Measurements from ENCODE around the gene SLC9C2.

The SLC9C2 gene

GRCh38 chr1:173553312-173553711, 49.6 kb downstream of the SLC9C2 start:
- no peak overlapping the region for H2AFZ ChIP-seq (ENCODE audit: low read depth, low read length, severe bottlenecking)
- no peaks in the 10 kb centered on the region for H3K9me2 ChIP-seq (replicated peaks; ENCODE audit: insufficient read depth, low read length)
- no peaks in the 10 kb centered on the region for H3F3A ChIP-seq (ENCODE audit: insufficient read depth)
- no peaks in the 10 kb centered on the region for H3K9me3 ChIP-seq (ENCODE audit: insufficient read depth, low read length)
- no peak overlapping the region for H3K4me3 ChIP-seq (ENCODE audit: insufficient read depth, low read length, poor library complexity, severe bottlenecking)
- H3K36me3 ChIP-seq (ENCODE audit: low read length), result no peaks in the 10 kb centered on the region
- no peaks in the 10 kb centered on the region for H3K79me2 ChIP-seq (ENCODE audit: insufficient read depth, low read length)
- TF ChIP-seq CTCF (IDR thresholded peaks at IDR 0.05; ENCODE audit: insufficient read depth, low read length, poor library complexity, severe bottlenecking), result no peak
- TF ChIP-seq EZH2phosphoT487 (conservative IDR thresholded peaks at IDR 0.05; ENCODE audit: low read length), result no peak
- H4K20me1 ChIP-seq (ENCODE audit: low read depth, low read length), result no peaks in the 10 kb centered on the region
- H3K27ac ChIP-seq (ENCODE audit: low read depth, low read length), result no peak overlapping the region
- no peaks in the 10 kb centered on the region for H3K27me3 ChIP-seq (ENCODE audit: low read length)
- no peak overlapping the region for H3K4me2 ChIP-seq (ENCODE audit: low read depth, low read length, poor library complexity, severe bottlenecking)
- no peak overlapping the region for H3K9ac ChIP-seq (ENCODE audit: low read length)

DNA sequence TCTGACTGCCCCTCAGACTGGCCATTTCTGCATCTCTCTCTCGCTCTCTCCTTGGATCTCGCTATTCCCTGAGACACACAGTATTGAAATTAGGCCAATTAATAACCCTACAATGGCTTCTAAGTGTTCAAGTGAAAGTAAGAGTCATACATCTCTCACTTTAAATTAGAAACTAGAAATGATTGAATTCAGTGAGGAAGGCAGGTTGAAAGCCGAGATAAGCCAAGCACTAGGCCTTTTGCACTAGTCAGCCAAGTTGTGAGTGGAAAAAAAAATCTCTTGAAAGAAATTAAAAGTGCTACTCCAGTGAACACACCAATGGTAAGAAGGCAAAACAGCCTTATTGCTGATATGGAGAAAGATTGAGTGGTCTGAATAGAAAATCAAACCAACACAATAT, 51.2 kb downstream of the SLC9C2 start:
- Histone ChIP-seq H3K9ac (ENCODE audit: low read length) (no peak overlapping the region), H3K27me3 (ENCODE audit: low read length) (no peaks in the 10 kb centered on the region), H4K20me1 (ENCODE audit: low read depth, low read length) (no peaks in the 10 kb centered on the region), H2AFZ (ENCODE audit: low read depth, low read length, severe bottlenecking) (no peak overlapping the region), H3K9me3 (ENCODE audit: insufficient read depth, low read length) (no peaks in the 10 kb centered on the region), H3K27ac (ENCODE audit: low read depth, low read length) (no peak overlapping the region), H3K4me3 (ENCODE audit: insufficient read depth, low read length, poor library complexity, severe bottlenecking) (no peak overlapping the region), H3K9me2 (replicated peaks; ENCODE audit: insufficient read depth, low read length) (no peaks in the 10 kb centered on the region), H3F3A (ENCODE audit: insufficient read depth) (no peaks in the 10 kb centered on the region), H3K4me2 (ENCODE audit: low read depth, low read length, poor library complexity, severe bottlenecking) (no peak overlapping the region), H3K79me2 (ENCODE audit: insufficient read depth, low read length) (no peaks in the 10 kb centered on the region), H3K36me3 (ENCODE audit: low read length) (no peaks in the 10 kb centered on the region)
- no peak for TF ChIP-seq CTCF (IDR thresholded peaks at IDR 0.05; ENCODE audit: insufficient read depth, low read length, poor library complexity, severe bottlenecking)

DNA sequence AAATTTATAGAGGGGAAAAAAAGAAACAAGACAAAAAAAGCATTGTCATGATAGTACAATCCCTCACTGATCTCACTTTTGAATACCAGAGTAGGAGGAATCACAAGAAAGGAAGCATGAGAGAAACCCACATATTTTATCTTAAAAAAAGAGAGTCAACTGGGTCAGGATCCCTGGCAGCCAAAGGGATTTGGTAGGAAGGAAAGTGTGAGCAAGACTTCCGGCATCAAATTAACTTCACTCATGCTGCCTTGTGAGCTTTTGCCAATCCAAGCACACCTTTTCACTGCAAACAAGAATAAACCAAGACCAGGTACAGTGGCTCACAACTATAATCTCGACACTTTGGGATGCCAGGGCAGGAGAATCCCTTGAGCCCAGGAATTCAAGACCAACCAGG, 53.1 kb downstream of the SLC9C2 start:
- Histone ChIP-seq H3F3A (ENCODE audit: insufficient read depth) (no peaks in the 10 kb centered on the region), H3K4me3 (ENCODE audit: insufficient read depth, low read length, poor library complexity, severe bottlenecking) (no peak overlapping the region), H3K36me3 (ENCODE audit: low read length) (no peaks in the 10 kb centered on the region), H3K9me2 (replicated peaks; ENCODE audit: insufficient read depth, low read length) (no peaks in the 10 kb centered on the region), H2AFZ (ENCODE audit: low read depth, low read length, severe bottlenecking) (no peak overlapping the region), H3K4me2 (ENCODE audit: low read depth, low read length, poor library complexity, severe bottlenecking) (no peak overlapping the region), H3K27me3 (ENCODE audit: low read length) (no peaks in the 10 kb centered on the region), H3K79me2 (ENCODE audit: insufficient read depth, low read length) (no peaks in the 10 kb centered on the region), H3K27ac (ENCODE audit: low read depth, low read length) (no peak overlapping the region), H3K9ac (ENCODE audit: low read length) (no peak overlapping the region), H4K20me1 (ENCODE audit: low read depth, low read length) (no peaks in the 10 kb centered on the region), H3K9me3 (ENCODE audit: insufficient read depth, low read length) (no peaks in the 10 kb centered on the region)
- no peak for TF ChIP-seq EZH2phosphoT487 (conservative IDR thresholded peaks at IDR 0.05; ENCODE audit: low read length)

- Histone ChIP-seq H3K79me2 (ENCODE audit: insufficient read depth, low read length) (no peaks in the 10 kb centered on the region), H3K27ac (ENCODE audit: low read depth, low read length) (no peak overlapping the region), H3K9me3 (ENCODE audit: insufficient read depth, low read length) (no peaks in the 10 kb centered on the region), H3K9ac (ENCODE audit: low read length) (no peak overlapping the region), H3K27me3 (ENCODE audit: low read length) (no peaks in the 10 kb centered on the region), H4K20me1 (ENCODE audit: low read depth, low read length) (no peaks in the 10 kb centered on the region), H2AFZ (ENCODE audit: low read depth, low read length, severe bottlenecking) (no peak overlapping the region), H3K36me3 (ENCODE audit: low read length) (no peaks in the 10 kb centered on the region), H3K4me2 (ENCODE audit: low read depth, low read length, poor library complexity, severe bottlenecking) (no peak overlapping the region), H3F3A (ENCODE audit: insufficient read depth) (no peaks in the 10 kb centered on the region), H3K4me3 (ENCODE audit: insufficient read depth, low read length, poor library complexity, severe bottlenecking) (no peak overlapping the region), H3K9me2 (replicated peaks; ENCODE audit: insufficient read depth, low read length) (no peaks in the 10 kb centered on the region)
- TF ChIP-seq CTCF (IDR thresholded peaks at IDR 0.05; ENCODE audit: insufficient read depth, low read length, poor library complexity, severe bottlenecking) (no peak), EZH2phosphoT487 (conservative IDR thresholded peaks at IDR 0.05; ENCODE audit: low read length) (no peak)
Measured at GRCh38 chr1:173545688-173546087, 57.2 kb downstream of the SLC9C2 start.
